HCT116 (cell line): Measurements from ENCODE around the gene DHH. TPM values are rescaled to one million over a fixed set of nuclear protein-coding genes. Genes with fewer than 3 reads are reported as not detected.

Experiments used
- ATAC-seq: fragments of 200-7000 bp; cut with Tn5 transposase; 2 replicates; pipeline ENCODE4 v1.9.1; 2020; ENCODE audit warnings: mild to moderate bottlenecking, moderate library complexity
- BruUV-seq: library from RNA; stranded (reverse); fragments of 400-500 nt; replicated peaks from 2 replicates; lab custom pipeline; 2021; lab: Mats Ljungman, UMichigan
- CTCF ChIA-PET: fragments of 300-600 bp; sonication (Branson Sonifier 250); formaldehyde crosslinking; loops from one replicate; lab custom pipeline; 2021; ENCODE audit warnings: antibody characterized with exemption; lab: Charles Lee
- POLR2A ChIA-PET: fragments of 300-600, 350-600 bp; sonication (Branson Sonifier 250); formaldehyde crosslinking; loops from one replicate; lab custom pipeline; 2021; ENCODE audit warnings: antibody characterized with exemption; lab: Charles Lee
- RAD21 ChIA-PET, 2 experiments: fragments of 300-600 bp; sonication (Branson Sonifier 250); formaldehyde crosslinking; loops; one replicate each; lab custom pipeline; 2023; ENCODE audit warnings: low total read pairs in 2 of 2; ENCODE audit not compliant: uncharacterized antibody in 2 of 2, unreplicated experiment in 2 of 2, low non-redundant PET in 1 of 2; lab: Charles Lee
- DNase-seq: peaks from one replicate; pipeline ENCODE4 v3.0.0-alpha.2; 2010; ENCODE audit warnings: low read depth, low spot score
- H2AFZ ChIP-seq: fragments of 200-600 bp; shearing (Covaris generic), sonication (generic); 2 replicates; pipeline ENCODE4 v1.6.1; 2017; ENCODE audit warnings: low read depth, mixed run types, mixed read lengths, antibody characterized with exemption, low read length; ENCODE audit not compliant: poor library complexity, severe bottlenecking
- H3K27ac ChIP-seq: 2 replicates; pipeline ENCODE4 v1.5.1; 2012; ENCODE audit warnings: low read depth, low read length
- H3K27me3 ChIP-seq: fragments of 200-600 bp; sonication (generic); 2 replicates; pipeline ENCODE4 v1.6.1; 2016; ENCODE audit warnings: mixed run types, low read length, mixed read lengths; ENCODE audit not compliant: insufficient read depth
- H3K36me3 ChIP-seq, 2 experiments: fragments of 200-500 bp in 1 of 2; fragments of 200-600 bp in 1 of 2; sonication (Bioruptor generic) in 1 of 2; sonication (generic) in 1 of 2; 2 replicates each; pipeline versions ENCODE4 v1.5.1 to v1.6.1; 2014 to 2016; ENCODE audit warnings: low read length in 2 of 2, inconsistent platforms in 1 of 2, mixed read lengths in 1 of 2, mixed run types in 1 of 2; ENCODE audit not compliant: insufficient read depth in 2 of 2, control insufficient read depth in 1 of 2
- H3K4me1 ChIP-seq, 2 experiments: fragments of 200-600 bp in 1 of 2; sonication (generic) in 1 of 2; 2 replicates each; pipeline versions ENCODE4 v1.5.1 to v1.6.1; 2012 to 2017; ENCODE audit warnings: low read length in 2 of 2, inconsistent platforms in 1 of 2, mild to moderate bottlenecking in 1 of 2, mixed read lengths in 1 of 2, mixed run types in 1 of 2, moderate library complexity in 1 of 2; ENCODE audit not compliant: insufficient read depth in 2 of 2, control insufficient read depth in 1 of 2
- H3K4me2 ChIP-seq: fragments of 200-600 bp; sonication (generic); 2 replicates; pipeline ENCODE4 v1.6.1; 2017; ENCODE audit warnings: mixed run types, low read length, mixed read lengths
- H3K4me3 ChIP-seq, 2 experiments: fragments of 200-600 bp in 1 of 2; sonication (generic) in 1 of 2; replicated peaks in 1 of 2; 2 replicates each; pipeline ENCODE4 v1.5.1; 2011 to 2016; ENCODE audit warnings: low read length in 2 of 2, control low read depth in 1 of 2, low read depth in 1 of 2, mild to moderate bottlenecking in 1 of 2, mixed read lengths in 1 of 2, mixed run types in 1 of 2
- H3K79me2 ChIP-seq: fragments of 200-600 bp; sonication (generic); 2 replicates; pipeline ENCODE4 v1.6.1; 2017; ENCODE audit warnings: mild to moderate bottlenecking, mixed run types, low read length, moderate library complexity, mixed read lengths; ENCODE audit not compliant: insufficient read depth
- H3K9ac ChIP-seq: fragments of 200-600 bp; sonication (generic); 2 replicates; pipeline ENCODE4 v1.6.1; 2016; ENCODE audit warnings: low read length, mixed read lengths
- H3K9me2 ChIP-seq: fragments of 200-600 bp; sonication (generic), shearing (Covaris generic); 2 replicates; pipeline ENCODE4 v1.6.1; 2017; ENCODE audit warnings: mixed run types, mild to moderate bottlenecking, moderate library complexity; ENCODE audit not compliant: insufficient read depth
- H3K9me3 ChIP-seq, 2 experiments: fragments of 200-500 bp in 1 of 2; fragments of 200-600 bp in 1 of 2; sonication (Bioruptor generic) in 1 of 2; sonication (generic) in 1 of 2; 2 replicates each; pipeline ENCODE4 v1.6.1; 2014 to 2017; ENCODE audit warnings: low read length in 2 of 2, mixed read lengths in 2 of 2, inconsistent platforms in 1 of 2, low read depth in 1 of 2, mild to moderate bottlenecking in 1 of 2, mixed run types in 1 of 2, moderate library complexity in 1 of 2; ENCODE audit not compliant: control insufficient read depth in 1 of 2, insufficient read depth in 1 of 2
- H4K20me1 ChIP-seq: fragments of 200-600 bp; sonication (generic), shearing (Covaris generic); 2 replicates; pipeline ENCODE4 v1.6.1; 2017; ENCODE audit warnings: mixed run types, mild to moderate bottlenecking, moderate library complexity; ENCODE audit not compliant: insufficient read depth
- CBX3 ChIP-seq: IDR thresholded peaks from 2 replicates; pipeline ENCODE4 v1.6.1; 2012; ENCODE audit warnings: low read depth
- ELF1 ChIP-seq: IDR thresholded peaks from 2 replicates; pipeline ENCODE4 v1.6.1; 2012; ENCODE audit warnings: low read depth, borderline replicate concordance
- EZH2phosphoT487 ChIP-seq: fragments of 200-600 bp; IDR thresholded peaks from 2 replicates; pipeline ENCODE4 v1.6.1; 2018; ENCODE audit warnings: antibody characterized with exemption, borderline replicate concordance
- FOSL1 ChIP-seq: IDR thresholded peaks from 2 replicates; pipeline ENCODE4 v1.6.1; 2012; ENCODE audit warnings: low read depth
- POLR2AphosphoS5 ChIP-seq: IDR thresholded peaks from 2 replicates; pipeline ENCODE4 v1.6.1; 2011; ENCODE audit warnings: mild to moderate bottlenecking, low read depth, low read length, moderate library complexity
- RAD21 ChIP-seq: IDR thresholded peaks from 2 replicates; pipeline ENCODE4 v1.6.1; 2012; ENCODE audit warnings: low read depth, mild to moderate bottlenecking
- SIN3A ChIP-seq: IDR thresholded peaks from 2 replicates; pipeline ENCODE4 v1.6.1; 2012; ENCODE audit warnings: low read depth
- YY1 ChIP-seq: IDR thresholded peaks from 2 replicates; pipeline ENCODE4 v1.6.1; 2011; ENCODE audit warnings: low read length, low read depth, moderate library complexity, mild to moderate bottlenecking; ENCODE audit not compliant: insufficient replicate concordance; ENCODE audit errors: extremely low read depth
- ZFX ChIP-seq: fragments of 450-650 bp; IDR thresholded peaks from 2 replicates; pipeline ENCODE4 v1.6.1; 2017
- intact Hi-C: fragments of 100-400 bp; cut with micrococcal nuclease; formaldehyde crosslinking; loops from 2 replicates; pipeline ENCODE4 v1.10.0; 2022
- total RNA-seq: library from RNA; stranded (reverse); gene quantifications from one replicate; pipeline ENCODE4 v1.2.1, GENCODE V29; 2021; ENCODE audit not compliant: unreplicated experiment

The DHH gene
- total RNA-seq, 1 experiment from 2014 or later: 0.22 TPM

- TF ChIP-seq YY1 (no peak), ELF1 (peak; percentile 51; the same call in 1 of the 2 replicates), EZH2phosphoT487 (no peak)
Measured at GRCh38 chr12:49121047-49121696, 26.6 kb upstream of the DHH start (continued).

GRCh38 chr12:49111206-49111605 is 16.6 kb upstream of the DHH start:
- Histone ChIP-seq H3K4me2 (peak overlapping the region; percentile 93), H4K20me1 (no peaks in the 10 kb centered on the region), H3K4me1 (peaks cover 6 to 29% of the 10 kb centered on the region in 2 experiments; a peak in 3 of 4 replicates), H3K36me3 (no peaks in the 10 kb centered on the region), H3K27ac (peak overlapping the region; percentile 19; the same call in 1 of the 2 replicates), H3K79me2 (peaks cover 4% of the 10 kb centered on the region), H3K27me3 (no peaks in the 10 kb centered on the region), H2AFZ (peak overlapping the region; percentile 89), H3K9me2 (no peaks in the 10 kb centered on the region), H3K4me3 (peak overlapping the region; percentile 90 to 97), H3K9ac (peak overlapping the region; percentile 77), H3K9me3 (no peaks in the 10 kb centered on the region)
- BruUV-seq: TSS peak; percentile 50
- ChIA-PET POLR2A (interaction anchor here (1.0 to 3.5 kb wide), 6 partner anchors 9 to 41 kb away, joined by 3 to 30 read pairs (median 6); partner anchors contain the start of genes RHEBL1 and TUBA1B), RAD21 (no interaction called here), CTCF (interaction anchor here (1.0 to 4.6 kb wide), 7 partner anchors 10 to 47 kb away, joined by 4 to 27 read pairs (median 9); partner anchors contain the start of genes RHEBL1 and TUBA1B)
- no peak for TF ChIP-seq POLR2AphosphoS5
- no peak for TF ChIP-seq RAD21
- no peak for TF ChIP-seq SIN3A
- TF ChIP-seq ZFX: no peak
- TF ChIP-seq CBX3: no peak
- no peak for TF ChIP-seq EZH2phosphoT487
- TF ChIP-seq YY1: no peak
- TF ChIP-seq FOSL1: no peak
- no peak for TF ChIP-seq ELF1
- intact Hi-C loops: no loop called here
- ATAC-seq (peak; percentile 6), DNase-seq (no peak)
